GM23338 (cell line): Measurements from ENCODE around the gene SORT1. TPM values are rescaled to one million over a fixed set of nuclear protein-coding genes. Genes with fewer than 3 reads are reported as not detected.

Experiments used
- ATAC-seq: fragments of 200-7000 bp; cut with Tn5 transposase; 3 replicates; pipeline ENCODE4 v1.9.1; 2020
- DNase-seq: peaks from one replicate; pipeline ENCODE4 v3.0.0-alpha.2; 2015; ENCODE audit warnings: low spot score
- H2AFZ ChIP-seq: fragments of 200-600 bp; sonication (generic); 2 replicates; pipeline ENCODE4 v1.8.0; 2016; ENCODE audit warnings: antibody characterized with exemption, mild to moderate bottlenecking, moderate library complexity
- H3F3A ChIP-seq: fragments of 200-600 bp; sonication (generic); replicated peaks from 2 replicates; pipeline ENCODE4 v1.8.0; 2017; ENCODE audit warnings: antibody characterized with exemption, mixed run types, low read depth
- H3K27ac ChIP-seq: fragments of 200-600 bp; sonication (generic); 2 replicates; pipeline ENCODE4 v1.6.1; 2016; ENCODE audit warnings: low read depth
- H3K27me3 ChIP-seq: fragments of 200-600 bp; sonication (generic); 2 replicates; pipeline ENCODE4 v1.8.0; 2016; ENCODE audit warnings: mild to moderate bottlenecking, mixed run types, moderate library complexity; ENCODE audit not compliant: insufficient read depth
- H3K36me3 ChIP-seq: fragments of 200-600 bp; sonication (generic); 2 replicates; pipeline ENCODE4 v1.8.0; 2016; ENCODE audit warnings: mild to moderate bottlenecking; ENCODE audit not compliant: insufficient read depth
- H3K4me1 ChIP-seq: fragments of 200-600 bp; sonication (generic); 2 replicates; pipeline ENCODE4 v1.8.0; 2016; ENCODE audit warnings: mild to moderate bottlenecking, moderate library complexity; ENCODE audit not compliant: insufficient read depth
- H3K4me2 ChIP-seq: fragments of 200-600 bp; sonication (generic); 2 replicates; pipeline ENCODE4 v1.7.1; 2017; ENCODE audit warnings: mixed run types
- H3K4me3 ChIP-seq: fragments of 200-600 bp; sonication (generic); 2 replicates; pipeline ENCODE4 v1.6.1; 2016; ENCODE audit warnings: mixed run types
- H3K79me2 ChIP-seq: fragments of 200-600 bp; sonication (generic); replicated peaks from 2 replicates; pipeline ENCODE4 v1.8.0; 2017; ENCODE audit warnings: mild to moderate bottlenecking; ENCODE audit not compliant: insufficient read depth
- H3K9me2 ChIP-seq: fragments of 200-600 bp; sonication (generic); 2 replicates; pipeline ENCODE4 v1.8.0; 2017; ENCODE audit not compliant: insufficient read depth
- H4K20me1 ChIP-seq: fragments of 200-600 bp; sonication (generic); replicated peaks from 2 replicates; pipeline ENCODE4 v1.8.0; 2017; ENCODE audit warnings: mild to moderate bottlenecking; ENCODE audit not compliant: insufficient read depth
- H3K27ac Mint-ChIP-seq: 2 replicates; pipeline ENCODE4 v1.8.0; 2020; ENCODE audit warnings: inconsistent platforms, mild to moderate bottlenecking, moderate library complexity, mixed read lengths
- H3K27me3 Mint-ChIP-seq: 3 replicates; pipeline ENCODE4 v1.8.0; 2022; ENCODE audit warnings: low read depth, mild to moderate bottlenecking, moderate library complexity, mixed read lengths, inconsistent platforms; ENCODE audit not compliant: insufficient read depth, poor library complexity
- H3K36me3 Mint-ChIP-seq: 3 replicates; pipeline ENCODE4 v1.8.0; 2021; ENCODE audit warnings: low read depth, mild to moderate bottlenecking, inconsistent platforms, moderate library complexity, mixed read lengths
- H3K4me1 Mint-ChIP-seq: 3 replicates; pipeline ENCODE4 v1.8.0; 2020; ENCODE audit warnings: mild to moderate bottlenecking, inconsistent platforms, mixed read lengths
- H3K4me3 Mint-ChIP-seq: 3 replicates; pipeline ENCODE4 v1.8.0; 2021; ENCODE audit warnings: moderate library complexity, mild to moderate bottlenecking, inconsistent platforms, mixed read lengths
- H3K9me3 Mint-ChIP-seq: 3 replicates; pipeline ENCODE4 v1.8.0; 2020; ENCODE audit warnings: moderate library complexity, mild to moderate bottlenecking, inconsistent platforms, mixed read lengths
- CREB1 ChIP-seq: fragments of 250-450 bp; sonication (Bioruptor Pico); IDR thresholded peaks from 2 replicates; pipeline ENCODE4 v1.5.0; 2020; ENCODE audit warnings: low read depth, mild to moderate bottlenecking, moderate library complexity
- EZH2 ChIP-seq: fragments of 200-600 bp; sonication (generic); IDR thresholded peaks from one replicate; pipeline ENCODE4 v1.8.0; 2017; ENCODE audit warnings: antibody characterized with exemption, mild to moderate bottlenecking, low read depth; ENCODE audit not compliant: unreplicated experiment
- EZH2phosphoT487 ChIP-seq: fragments of 200-600 bp; sonication (generic); IDR thresholded peaks from one replicate; pipeline ENCODE4 v1.8.1; 2018; ENCODE audit warnings: antibody characterized with exemption; ENCODE audit not compliant: unreplicated experiment
- JUNB ChIP-seq: IDR thresholded peaks from one replicate; pipeline ENCODE4 v1.6.1; 2016; ENCODE audit warnings: antibody characterized with exemption; ENCODE audit not compliant: unreplicated experiment
- POLR2AphosphoS5 ChIP-seq: IDR thresholded peaks from 2 replicates; pipeline ENCODE4 v1.6.1; 2016; ENCODE audit warnings: antibody characterized with exemption, low read depth
- STAT1 ChIP-seq: IDR thresholded peaks from one replicate; pipeline ENCODE4 v1.6.1; 2016; ENCODE audit warnings: antibody characterized with exemption; ENCODE audit not compliant: unreplicated experiment
- ZNF114 ChIP-seq: fragments of 250-450 bp; sonication (Bioruptor Pico); IDR thresholded peaks from 2 replicates; pipeline ENCODE4 v1.5.0; 2020; ENCODE audit warnings: mild to moderate bottlenecking, moderate library complexity
- ZNF331 ChIP-seq: fragments of 250-450 bp; sonication (Bioruptor Pico); IDR thresholded peaks from 2 replicates; pipeline ENCODE4 v1.5.0; 2020; ENCODE audit warnings: low read depth, mild to moderate bottlenecking, moderate library complexity
- polyA plus RNA-seq: library from polyadenylated mRNA; unstranded; fragments of >200 nt; fragmentation: Nextera tagmentation; extraction: Ambion mirVana; gene quantifications from 2 replicates; pipeline ENCODE4 v1.2.1, GENCODE V29; 2016
- total RNA-seq: library from RNA; depleted of rRNA; stranded (reverse); fragments of >200 nt; shearing (Covaris generic); gene quantifications from 2 replicates; pipeline ENCODE4 v1.2.3, GENCODE V29; 2014
- TF ChIP-seq, protein P1 (sequence below), 2 experiments: fragments of 200-600 bp in 1 of 2; sonication (generic) in 1 of 2; conservative IDR thresholded peaks; 2 replicates each; pipeline versions ENCODE4 v1.5.1 to v1.6.1; 2016 to 2017; ENCODE audit warnings: antibody characterized with exemption in 2 of 2, low read depth in 2 of 2, mild to moderate bottlenecking in 2 of 2, moderate library complexity in 1 of 2
- TF ChIP-seq, protein P2 (sequence below): IDR thresholded peaks from one replicate; pipeline ENCODE4 v1.6.1; 2018; ENCODE audit warnings: antibody characterized with exemption; ENCODE audit not compliant: unreplicated experiment

The SORT1 gene
- total and polyA plus RNA-seq, 2 experiments from 2014 or later = 10.9 to 55.4 TPM

GRCh38 chr1:109383854-109384253 is 13.9 kb downstream of the SORT1 start:
- ATAC-seq = no peak

DNA sequence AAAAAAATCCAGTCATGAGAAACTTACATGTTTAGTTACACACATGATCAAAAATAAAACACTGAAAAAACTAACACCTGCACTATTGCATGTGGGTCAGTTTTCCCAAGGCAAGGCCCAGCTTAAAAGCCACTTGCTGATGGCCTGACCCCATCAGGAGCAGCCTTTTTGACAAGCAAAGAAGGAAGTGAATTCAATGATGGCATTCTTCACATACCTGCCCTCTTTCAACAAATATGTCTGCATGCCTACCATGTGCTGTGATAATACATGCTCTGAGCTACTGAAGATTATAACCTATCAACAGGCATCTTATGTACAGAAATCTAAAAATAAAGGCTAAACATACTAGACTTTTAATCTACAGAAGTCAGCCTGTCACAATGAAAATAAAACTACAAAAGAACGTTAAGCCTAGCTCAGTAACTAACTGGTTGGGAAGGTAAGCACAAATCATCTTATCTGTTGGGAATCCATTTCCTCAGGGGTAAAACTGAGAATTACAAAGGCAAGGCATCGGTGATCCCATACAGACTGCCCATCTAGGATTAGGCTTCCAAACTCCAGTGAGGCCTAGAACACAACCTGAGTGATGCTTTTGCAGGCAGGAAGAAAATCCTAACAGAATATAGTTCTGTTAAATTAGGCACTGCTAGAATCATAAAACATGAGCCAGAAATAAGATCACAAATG is 14.5 kb downstream of the SORT1 start:
- Histone ChIP-seq H2AFZ (no peak overlapping the region), H3K36me3 (no peaks in the 10 kb centered on the region), H3K27ac (peak overlapping the region; percentile 60), H3K4me3 (no peak overlapping the region), H3K9me2 (no peaks in the 10 kb centered on the region), H4K20me1 (peaks cover 9% of the 10 kb centered on the region; the same call in 1 of the 2 replicates), H3F3A (no peaks in the 10 kb centered on the region), H3K27me3 (no peaks in the 10 kb centered on the region), H3K4me2 (peak overlapping the region; percentile 2; the same call in 1 of the 2 replicates), H3K79me2 (peaks cover 89% of the 10 kb centered on the region), H3K4me1 (peaks cover 33% of the 10 kb centered on the region)
- peak overlapping the region; percentile 24; the same call in 2 of the 3 replicates for H3K4me3 Mint-ChIP-seq
- peak overlapping the region; percentile 93 for H3K27ac Mint-ChIP-seq
- H3K9me3 Mint-ChIP-seq = no peaks in the 10 kb centered on the region
- H3K27me3 Mint-ChIP-seq = no peaks in the 10 kb centered on the region
- peaks cover 7% of the 10 kb centered on the region; the same call in 2 of the 3 replicates for H3K36me3 Mint-ChIP-seq
- DNase-seq = peak; percentile 83
- peak; percentile 90 for ATAC-seq
- peaks cover 29% of the 10 kb centered on the region for H3K4me1 Mint-ChIP-seq
- no peak for TF ChIP-seq STAT1
- no peak for TF ChIP-seq EZH2
- no peak for TF ChIP-seq POLR2AphosphoS5
- TF ChIP-seq ZNF114 (CRISPR knock-in tag) = no peak
- no peak for TF ChIP-seq EZH2phosphoT487
- TF ChIP-seq ZNF331 (CRISPR knock-in tag) = no peak
- TF ChIP-seq CREB1 = no peak
- TF ChIP-seq, protein P1, sequence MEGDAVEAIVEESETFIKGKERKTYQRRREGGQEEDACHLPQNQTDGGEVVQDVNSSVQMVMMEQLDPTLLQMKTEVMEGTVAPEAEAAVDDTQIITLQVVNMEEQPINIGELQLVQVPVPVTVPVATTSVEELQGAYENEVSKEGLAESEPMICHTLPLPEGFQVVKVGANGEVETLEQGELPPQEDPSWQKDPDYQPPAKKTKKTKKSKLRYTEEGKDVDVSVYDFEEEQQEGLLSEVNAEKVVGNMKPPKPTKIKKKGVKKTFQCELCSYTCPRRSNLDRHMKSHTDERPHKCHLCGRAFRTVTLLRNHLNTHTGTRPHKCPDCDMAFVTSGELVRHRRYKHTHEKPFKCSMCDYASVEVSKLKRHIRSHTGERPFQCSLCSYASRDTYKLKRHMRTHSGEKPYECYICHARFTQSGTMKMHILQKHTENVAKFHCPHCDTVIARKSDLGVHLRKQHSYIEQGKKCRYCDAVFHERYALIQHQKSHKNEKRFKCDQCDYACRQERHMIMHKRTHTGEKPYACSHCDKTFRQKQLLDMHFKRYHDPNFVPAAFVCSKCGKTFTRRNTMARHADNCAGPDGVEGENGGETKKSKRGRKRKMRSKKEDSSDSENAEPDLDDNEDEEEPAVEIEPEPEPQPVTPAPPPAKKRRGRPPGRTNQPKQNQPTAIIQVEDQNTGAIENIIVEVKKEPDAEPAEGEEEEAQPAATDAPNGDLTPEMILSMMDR (conservative IDR thresholded peaks at IDR 0.05; ENCODE audit: low read depth in 2 of 2) = no peak
- no peak for TF ChIP-seq JUNB

More at GRCh38 chr1:109383854-109384253, 13.9 kb downstream of the SORT1 start:
- Histone ChIP-seq H3K27me3 (no peaks in the 10 kb centered on the region), H3K36me3 (no peaks in the 10 kb centered on the region), H2AFZ (no peak overlapping the region), H4K20me1 (peaks cover 12% of the 10 kb centered on the region; the same call in 1 of the 2 replicates), H3K4me2 (peak overlapping the region; percentile 2), H3F3A (no peaks in the 10 kb centered on the region), H3K27ac (peak overlapping the region; percentile 47), H3K79me2 (peaks cover 91% of the 10 kb centered on the region), H3K9me2 (no peaks in the 10 kb centered on the region), H3K4me1 (peaks cover 33% of the 10 kb centered on the region), H3K4me3 (no peak overlapping the region)
- no peaks in the 10 kb centered on the region for H3K9me3 Mint-ChIP-seq
- peak overlapping the region; percentile 93 for H3K27ac Mint-ChIP-seq
- H3K4me3 Mint-ChIP-seq = no peak overlapping the region; the same call in 2 of the 3 replicates
- no peak for DNase-seq
- peaks cover 7% of the 10 kb centered on the region; the same call in 2 of the 3 replicates for H3K36me3 Mint-ChIP-seq
- no peaks in the 10 kb centered on the region for H3K27me3 Mint-ChIP-seq
- peaks cover 29% of the 10 kb centered on the region for H3K4me1 Mint-ChIP-seq
- TF ChIP-seq, protein P2, sequence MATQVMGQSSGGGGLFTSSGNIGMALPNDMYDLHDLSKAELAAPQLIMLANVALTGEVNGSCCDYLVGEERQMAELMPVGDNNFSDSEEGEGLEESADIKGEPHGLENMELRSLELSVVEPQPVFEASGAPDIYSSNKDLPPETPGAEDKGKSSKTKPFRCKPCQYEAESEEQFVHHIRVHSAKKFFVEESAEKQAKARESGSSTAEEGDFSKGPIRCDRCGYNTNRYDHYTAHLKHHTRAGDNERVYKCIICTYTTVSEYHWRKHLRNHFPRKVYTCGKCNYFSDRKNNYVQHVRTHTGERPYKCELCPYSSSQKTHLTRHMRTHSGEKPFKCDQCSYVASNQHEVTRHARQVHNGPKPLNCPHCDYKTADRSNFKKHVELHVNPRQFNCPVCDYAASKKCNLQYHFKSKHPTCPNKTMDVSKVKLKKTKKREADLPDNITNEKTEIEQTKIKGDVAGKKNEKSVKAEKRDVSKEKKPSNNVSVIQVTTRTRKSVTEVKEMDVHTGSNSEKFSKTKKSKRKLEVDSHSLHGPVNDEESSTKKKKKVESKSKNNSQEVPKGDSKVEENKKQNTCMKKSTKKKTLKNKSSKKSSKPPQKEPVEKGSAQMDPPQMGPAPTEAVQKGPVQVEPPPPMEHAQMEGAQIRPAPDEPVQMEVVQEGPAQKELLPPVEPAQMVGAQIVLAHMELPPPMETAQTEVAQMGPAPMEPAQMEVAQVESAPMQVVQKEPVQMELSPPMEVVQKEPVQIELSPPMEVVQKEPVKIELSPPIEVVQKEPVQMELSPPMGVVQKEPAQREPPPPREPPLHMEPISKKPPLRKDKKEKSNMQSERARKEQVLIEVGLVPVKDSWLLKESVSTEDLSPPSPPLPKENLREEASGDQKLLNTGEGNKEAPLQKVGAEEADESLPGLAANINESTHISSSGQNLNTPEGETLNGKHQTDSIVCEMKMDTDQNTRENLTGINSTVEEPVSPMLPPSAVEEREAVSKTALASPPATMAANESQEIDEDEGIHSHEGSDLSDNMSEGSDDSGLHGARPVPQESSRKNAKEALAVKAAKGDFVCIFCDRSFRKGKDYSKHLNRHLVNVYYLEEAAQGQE = no peak
